Loucy (cell line): ENCODE data around the gene RPL13.

Experiments
- EZH2phosphoT487 ChIP-seq: fragments of 200-600 bp; IDR thresholded peaks from 2 replicates; pipeline ENCODE4 v1.6.1; 2018; ENCODE audit warnings: antibody characterized with exemption, mild to moderate bottlenecking, moderate library complexity, borderline replicate concordance
- TF ChIP-seq, protein P1 (sequence below): fragments of 200-600 bp; sonication (generic); conservative IDR thresholded peaks from 2 replicates; pipeline ENCODE4 v1.5.1; 2014; ENCODE audit warnings: mild to moderate bottlenecking, antibody characterized with exemption, low read length

DNA sequence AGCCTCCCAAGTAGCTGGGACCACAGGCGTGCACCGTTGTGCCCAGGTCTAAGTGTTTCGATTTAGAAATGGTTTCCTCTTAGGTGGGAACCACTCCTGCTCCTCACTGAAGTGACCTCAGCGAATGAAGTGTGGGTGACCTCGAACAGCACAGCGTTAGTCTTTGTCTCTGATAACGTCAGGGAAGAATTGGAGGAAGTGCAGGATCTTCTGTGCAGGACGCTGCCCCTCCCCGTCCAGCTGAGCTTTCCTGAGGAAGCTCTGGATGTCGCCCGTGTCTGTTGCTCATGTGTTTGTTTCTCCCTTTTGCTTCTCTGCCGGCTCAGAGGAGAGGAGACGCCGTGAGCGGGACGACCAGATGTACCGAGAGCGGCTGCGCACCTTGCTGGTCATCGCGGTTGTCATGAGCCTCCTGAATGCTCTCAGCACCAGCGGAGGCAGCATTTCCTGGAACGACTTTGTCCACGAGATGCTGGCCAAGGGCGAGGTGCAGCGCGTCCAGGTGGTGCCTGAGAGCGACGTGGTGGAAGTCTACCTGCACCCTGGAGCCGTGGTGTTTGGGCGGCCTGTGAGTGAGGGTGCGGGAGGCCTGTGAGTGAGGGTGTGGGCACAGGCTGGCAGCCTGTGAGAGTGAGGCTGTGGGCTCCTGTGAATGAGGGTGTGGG lies 36.7 kb upstream of the RPL13 start:
- TF ChIP-seq, protein P1, sequence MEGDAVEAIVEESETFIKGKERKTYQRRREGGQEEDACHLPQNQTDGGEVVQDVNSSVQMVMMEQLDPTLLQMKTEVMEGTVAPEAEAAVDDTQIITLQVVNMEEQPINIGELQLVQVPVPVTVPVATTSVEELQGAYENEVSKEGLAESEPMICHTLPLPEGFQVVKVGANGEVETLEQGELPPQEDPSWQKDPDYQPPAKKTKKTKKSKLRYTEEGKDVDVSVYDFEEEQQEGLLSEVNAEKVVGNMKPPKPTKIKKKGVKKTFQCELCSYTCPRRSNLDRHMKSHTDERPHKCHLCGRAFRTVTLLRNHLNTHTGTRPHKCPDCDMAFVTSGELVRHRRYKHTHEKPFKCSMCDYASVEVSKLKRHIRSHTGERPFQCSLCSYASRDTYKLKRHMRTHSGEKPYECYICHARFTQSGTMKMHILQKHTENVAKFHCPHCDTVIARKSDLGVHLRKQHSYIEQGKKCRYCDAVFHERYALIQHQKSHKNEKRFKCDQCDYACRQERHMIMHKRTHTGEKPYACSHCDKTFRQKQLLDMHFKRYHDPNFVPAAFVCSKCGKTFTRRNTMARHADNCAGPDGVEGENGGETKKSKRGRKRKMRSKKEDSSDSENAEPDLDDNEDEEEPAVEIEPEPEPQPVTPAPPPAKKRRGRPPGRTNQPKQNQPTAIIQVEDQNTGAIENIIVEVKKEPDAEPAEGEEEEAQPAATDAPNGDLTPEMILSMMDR = no peak
- TF ChIP-seq EZH2phosphoT487 = no peak
